Stimulated activated CD4-positive, alpha-beta T cell treated with anti-CD3 and anti-CD28 coated beads, Interleukin-4, amount 100 ng/mL, for 24 hours (primary cell): ENCODE measurements around the gene DNAH2.
"Not testable (repeated sequence)": the region's sequence is repeated elsewhere in the genome, so short reads cannot be mapped to it uniquely, and the experiment has no call there.

Experiments
- DNase-seq: peaks from one replicate; pipeline ENCODE4 v3.0.0-alpha.2; 2020

DNAH2 gene

GRCh38 chr17:7781429-7781828, 63.9 kb downstream of the DNAH2 start:
- no peak for DNase-seq

- no peak for DNase-seq
Observed at GRCh38 chr17:7782240-7782639, 64.7 kb downstream of the DNAH2 start.

- no peak for DNase-seq
Observed at GRCh38 chr17:7786866-7787265, 69.3 kb downstream of the DNAH2 start.

- DNase-seq: no peak
Observed at GRCh38 chr17:7789131-7789530, 71.6 kb downstream of the DNAH2 start.

- no peak for DNase-seq
Observed at GRCh38 chr17:7790150-7790549, 72.6 kb downstream of the DNAH2 start.

GRCh38 chr17:7792611-7793010, 75.1 kb downstream of the DNAH2 start:
- no peak for DNase-seq

- no peak for DNase-seq
Observed at GRCh38 chr17:7794075-7794663, 76.6 kb downstream of the DNAH2 start.

- no peak for DNase-seq
Observed at GRCh38 chr17:7797976-7798375, 80.4 kb downstream of the DNAH2 start.

GRCh38 chr17:7798839-7799238, 81.3 kb downstream of the DNAH2 start:
- DNase-seq: no peak

GRCh38 chr17:7803981-7804380, 86.4 kb downstream of the DNAH2 start:
- DNase-seq: no peak

GRCh38 chr17:7806587-7806986, 89.0 kb downstream of the DNAH2 start:
- DNase-seq: no peak

- no peak for DNase-seq
Observed at GRCh38 chr17:7807206-7807605, 89.7 kb downstream of the DNAH2 start.

- DNase-seq: no peak
Observed at GRCh38 chr17:7809086-7809790, 91.7 kb downstream of the DNAH2 start.

GRCh38 chr17:7809791-7810343, 92.3 kb downstream of the DNAH2 start:
- not testable (repeated sequence) for DNase-seq

GRCh38 chr17:7811251-7811650, 93.7 kb downstream of the DNAH2 start:
- no peak for DNase-seq

- DNase-seq: no peak
Observed at GRCh38 chr17:7814969-7815368, 97.4 kb downstream of the DNAH2 start.

GRCh38 chr17:7816926-7817642, 99.5 kb downstream of the DNAH2 start:
- DNase-seq: no peak

- no peak for DNase-seq
Observed at GRCh38 chr17:7817643-7817964, 100.1 kb downstream of the DNAH2 start.

- DNase-seq: no peak
Observed at GRCh38 chr17:7818026-7818425, 100.5 kb downstream of the DNAH2 start.

- DNase-seq: no peak
Observed at GRCh38 chr17:7818746-7819645, 101.5 kb downstream of the DNAH2 start.

- DNase-seq: no peak
Observed at GRCh38 chr17:7820231-7820630, 102.7 kb downstream of the DNAH2 start.

GRCh38 chr17:7822126-7822525, 104.6 kb downstream of the DNAH2 start:
- no peak for DNase-seq

- no peak for DNase-seq
Observed at GRCh38 chr17:7823581-7824001, 106.0 kb downstream of the DNAH2 start.
